Astrocyte (in vitro differentiated cells and primary cell): ENCODE results near the gene POLR2E. TPM values are rescaled to one million over a fixed set of nuclear protein-coding genes. Genes with fewer than 3 reads are reported as not detected.

Source experiments
- DNase-seq: peaks from one replicate; pipeline ENCODE4 v3.0.0-alpha.2; 2010; ENCODE audit warnings: low read depth
- FAIRE-seq: peaks from 2 replicates; lab custom pipeline; 2011; peaks lifted over from hg19 to GRCh38; lab: Jason Lieb, UNC
- H2AFZ ChIP-seq: 2 replicates; pipeline ENCODE4 v1.6.0; 2012; ENCODE audit warnings: low read depth, low read length, inconsistent platforms
- H3K27ac ChIP-seq: 2 replicates; pipeline ENCODE4 v1.5.1; 2011; ENCODE audit warnings: low read depth, low read length, inconsistent platforms
- H3K27me3 ChIP-seq: 2 replicates; pipeline ENCODE4 v1.6.0; 2011; ENCODE audit warnings: low read length, inconsistent platforms; ENCODE audit not compliant: insufficient read depth
- H3K36me3 ChIP-seq: 2 replicates; pipeline ENCODE4 v1.5.1; 2011; ENCODE audit warnings: low read length, inconsistent platforms; ENCODE audit not compliant: insufficient read depth
- H3K4me1 ChIP-seq: 2 replicates; pipeline ENCODE4 v1.5.1; 2011; ENCODE audit warnings: low read length, inconsistent platforms; ENCODE audit not compliant: insufficient read depth
- H3K4me2 ChIP-seq: 2 replicates; pipeline ENCODE4 v1.6.0; 2012; ENCODE audit warnings: low read length, inconsistent platforms
- H3K4me3 ChIP-seq: 2 replicates; pipeline ENCODE4 v1.5.1; 2011; ENCODE audit warnings: low read depth, mild to moderate bottlenecking, low read length, inconsistent platforms; ENCODE audit not compliant: insufficient read depth
- H3K79me2 ChIP-seq: 2 replicates; pipeline ENCODE4 v1.6.0; 2012; ENCODE audit warnings: mild to moderate bottlenecking, low read length, inconsistent platforms; ENCODE audit not compliant: insufficient read depth
- H3K9ac ChIP-seq: 2 replicates; pipeline ENCODE4 v1.6.0; 2012; ENCODE audit warnings: mild to moderate bottlenecking, low read length, inconsistent platforms
- H3K9me3 ChIP-seq: 2 replicates; pipeline ENCODE4 v1.5.1; 2012; ENCODE audit warnings: low read depth, mild to moderate bottlenecking, low read length, inconsistent platforms; ENCODE audit not compliant: insufficient read depth
- H4K20me1 ChIP-seq: 2 replicates; pipeline ENCODE4 v1.6.0; 2012; ENCODE audit warnings: low read length, inconsistent platforms; ENCODE audit not compliant: insufficient read depth
- H3K27ac Mint-ChIP-seq: one replicate; pipeline ENCODE4 v1.8.0; 2021; ENCODE audit warnings: mild to moderate bottlenecking, mixed read lengths; ENCODE audit not compliant: unreplicated experiment
- H3K27me3 Mint-ChIP-seq: one replicate; pipeline ENCODE4 v1.8.0; 2021; ENCODE audit warnings: low read depth, mixed read lengths; ENCODE audit not compliant: unreplicated experiment
- H3K36me3 Mint-ChIP-seq: one replicate; pipeline ENCODE4 v1.8.0; 2021; ENCODE audit warnings: low read depth, mixed read lengths; ENCODE audit not compliant: unreplicated experiment
- H3K4me1 Mint-ChIP-seq: one replicate; pipeline ENCODE4 v1.8.0; 2021; ENCODE audit warnings: low read depth, mixed read lengths; ENCODE audit not compliant: unreplicated experiment
- H3K4me3 Mint-ChIP-seq: one replicate; pipeline ENCODE4 v1.8.0; 2021; ENCODE audit warnings: mild to moderate bottlenecking, moderate library complexity, mixed read lengths; ENCODE audit not compliant: unreplicated experiment
- H3K9me3 Mint-ChIP-seq: one replicate; pipeline ENCODE4 v1.8.0; 2021; ENCODE audit warnings: mild to moderate bottlenecking, mixed read lengths; ENCODE audit not compliant: unreplicated experiment
- CTCF ChIP-seq: IDR thresholded peaks from 2 replicates; pipeline ENCODE4 v1.5.1; 2011; ENCODE audit warnings: low read depth, mild to moderate bottlenecking, inconsistent platforms, low read length, moderate library complexity; ENCODE audit not compliant: insufficient read depth
- EZH2 ChIP-seq: IDR thresholded peaks from 2 replicates; pipeline ENCODE4 v1.6.1; 2012; ENCODE audit warnings: mild to moderate bottlenecking, low read length, inconsistent platforms; ENCODE audit not compliant: insufficient read depth
- total RNA-seq: library from RNA; stranded (reverse); gene quantifications from 2 replicates; pipeline ENCODE4 v1.2.1, GENCODE V29; 2021

Gene POLR2E
- total RNA-seq, 1 donor from 2014 or later = 207 TPM

GRCh38 chr19:1085053-1085658 is 10.0 kb downstream of the POLR2E start:
- FAIRE-seq (no peak), DNase-seq (no peak)
- Histone ChIP-seq H3K4me2 (no peak overlapping the region), H3K4me3 (no peak overlapping the region), H3K9ac (no peak overlapping the region), H3K79me2 (no peaks in the 10 kb centered on the region), H3K9me3 (no peaks in the 10 kb centered on the region), H3K36me3 (peaks cover 2% of the 10 kb centered on the region), H3K27ac (no peak overlapping the region), H2AFZ (no peak overlapping the region), H4K20me1 (peaks cover 3% of the 10 kb centered on the region), H3K27me3 (no peaks in the 10 kb centered on the region), H3K4me1 (no peaks in the 10 kb centered on the region)
- H3K27me3 Mint-ChIP-seq = no peaks in the 10 kb centered on the region
- no peaks in the 10 kb centered on the region for H3K4me1 Mint-ChIP-seq
- no peak for TF ChIP-seq CTCF
- TF ChIP-seq EZH2 = no peak
- no peak overlapping the region for H3K4me3 Mint-ChIP-seq
- H3K27ac Mint-ChIP-seq = no peak overlapping the region
- no peaks in the 10 kb centered on the region for H3K9me3 Mint-ChIP-seq
- peaks cover 5% of the 10 kb centered on the region for H3K36me3 Mint-ChIP-seq

GRCh38 chr19:1084024-1084868 is 10.9 kb downstream of the POLR2E start:
- Histone ChIP-seq H3K9me3 (no peaks in the 10 kb centered on the region), H3K27me3 (no peaks in the 10 kb centered on the region), H3K4me2 (no peak overlapping the region), H3K4me1 (no peaks in the 10 kb centered on the region), H3K9ac (no peak overlapping the region), H2AFZ (no peak overlapping the region), H3K36me3 (peaks cover 2% of the 10 kb centered on the region), H4K20me1 (peaks cover 3% of the 10 kb centered on the region), H3K79me2 (no peaks in the 10 kb centered on the region), H3K27ac (no peak overlapping the region), H3K4me3 (no peak overlapping the region)
- Mint-ChIP-seq H3K27ac (no peak overlapping the region), H3K4me3 (no peak overlapping the region), H3K4me1 (no peaks in the 10 kb centered on the region), H3K9me3 (no peaks in the 10 kb centered on the region), H3K27me3 (no peaks in the 10 kb centered on the region), H3K36me3 (peaks cover 5% of the 10 kb centered on the region)
- TF ChIP-seq EZH2 = no peak
- no peak for TF ChIP-seq CTCF
- FAIRE-seq (no peak), DNase-seq (no peak)
